HG02798 (cell line): ENCODE data around the gene ABITRAM.
"Not testable (repeated sequence)": the region's sequence is repeated elsewhere in the genome, so short reads cannot be mapped to it uniquely, and the experiment has no call there.

Experiments used
- ATAC-seq: cut with Tn5 transposase; IDR thresholded peaks from one replicate; pipeline ENCODE4 v1.9.1; 2021; ENCODE audit warnings: mild to moderate bottlenecking; ENCODE audit not compliant: unreplicated experiment, poor library complexity

The ABITRAM gene

GRCh38 chr9:108934323-108934893 is at the start of gene ABITRAM:
TSS of gene ABITRAM (plus strand) at chr9:108934400. CDS start at chr9:108934487, 87 bp downstream.
- peak; percentile 90 for ATAC-seq

GRCh38 chr9:108884701-108885100 is 49.5 kb upstream of the ABITRAM start:
- ATAC-seq: no peak

- peak; percentile 99 for ATAC-seq
Observed at GRCh38 chr9:108885643-108886348, 48.4 kb upstream of the ABITRAM start.

GRCh38 chr9:108886594-108887271 is 47.5 kb upstream of the ABITRAM start:
- not testable (repeated sequence) for ATAC-seq

- ATAC-seq: no peak
Observed at GRCh38 chr9:108889649-108890067, 44.5 kb upstream of the ABITRAM start.

- no peak for ATAC-seq
Observed at GRCh38 chr9:108894225-108894997, 39.8 kb upstream of the ABITRAM start.

- no peak for ATAC-seq
Observed at GRCh38 chr9:108897324-108898096, 36.7 kb upstream of the ABITRAM start.

- ATAC-seq: not testable (repeated sequence)
Observed at GRCh38 chr9:108899023-108899695, 35.0 kb upstream of the ABITRAM start.

GRCh38 chr9:108900176-108900575 is 34.0 kb upstream of the ABITRAM start:
- ATAC-seq: no peak

- no peak for ATAC-seq
Observed at GRCh38 chr9:108903420-108904103, 30.6 kb upstream of the ABITRAM start.

GRCh38 chr9:108904161-108904560 is 30.0 kb upstream of the ABITRAM start:
- no peak for ATAC-seq

GRCh38 chr9:108905494-108905893 is 28.7 kb upstream of the ABITRAM start:
- ATAC-seq: no peak

- no peak for ATAC-seq
Observed at GRCh38 chr9:108910402-108910801, 23.8 kb upstream of the ABITRAM start.

GRCh38 chr9:108910914-108911313 is 23.3 kb upstream of the ABITRAM start:
- no peak for ATAC-seq

GRCh38 chr9:108911820-108912219 is 22.4 kb upstream of the ABITRAM start:
- no peak for ATAC-seq

- no peak for ATAC-seq
Observed at GRCh38 chr9:108913391-108913790, 20.8 kb upstream of the ABITRAM start.

- ATAC-seq: no peak
Observed at GRCh38 chr9:108919517-108919916, 14.7 kb upstream of the ABITRAM start.

- ATAC-seq: not testable (repeated sequence)
Observed at GRCh38 chr9:108920401-108920800, 13.8 kb upstream of the ABITRAM start.

GRCh38 chr9:108921200-108921599 is 13.0 kb upstream of the ABITRAM start:
- no peak for ATAC-seq
